ENCODE measurements around the gene CFLAR.

DNA sequence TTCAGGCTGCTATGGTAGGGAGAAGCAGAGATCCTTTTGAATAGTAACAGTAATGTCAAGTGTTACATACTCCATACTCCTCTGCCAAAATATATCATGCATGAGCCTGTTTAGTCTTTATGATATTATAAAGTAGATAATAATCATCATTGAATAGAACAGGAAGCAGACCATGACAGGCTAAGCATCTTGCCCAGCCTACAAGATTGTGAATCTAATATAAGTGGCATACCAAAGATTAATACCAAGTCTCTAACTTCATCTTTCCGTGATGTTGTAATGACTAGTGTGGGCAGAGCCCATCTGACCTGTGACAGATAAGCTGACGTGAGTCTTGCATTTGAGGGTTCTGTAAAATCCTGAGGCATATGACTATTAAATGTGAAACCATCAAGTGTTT lies 31.1 kb upstream of the CFLAR start:
- TF ChIP-seq CTCF (IDR thresholded peaks at IDR 0.05; ENCODE audit: low read depth, low read length, missing input control), result no peak
- no peak for TF ChIP-seq YY1 (IDR thresholded peaks at IDR 0.05)
- no peak for TF ChIP-seq REST (IDR thresholded peaks at IDR 0.05)
- TF ChIP-seq, protein P1, sequence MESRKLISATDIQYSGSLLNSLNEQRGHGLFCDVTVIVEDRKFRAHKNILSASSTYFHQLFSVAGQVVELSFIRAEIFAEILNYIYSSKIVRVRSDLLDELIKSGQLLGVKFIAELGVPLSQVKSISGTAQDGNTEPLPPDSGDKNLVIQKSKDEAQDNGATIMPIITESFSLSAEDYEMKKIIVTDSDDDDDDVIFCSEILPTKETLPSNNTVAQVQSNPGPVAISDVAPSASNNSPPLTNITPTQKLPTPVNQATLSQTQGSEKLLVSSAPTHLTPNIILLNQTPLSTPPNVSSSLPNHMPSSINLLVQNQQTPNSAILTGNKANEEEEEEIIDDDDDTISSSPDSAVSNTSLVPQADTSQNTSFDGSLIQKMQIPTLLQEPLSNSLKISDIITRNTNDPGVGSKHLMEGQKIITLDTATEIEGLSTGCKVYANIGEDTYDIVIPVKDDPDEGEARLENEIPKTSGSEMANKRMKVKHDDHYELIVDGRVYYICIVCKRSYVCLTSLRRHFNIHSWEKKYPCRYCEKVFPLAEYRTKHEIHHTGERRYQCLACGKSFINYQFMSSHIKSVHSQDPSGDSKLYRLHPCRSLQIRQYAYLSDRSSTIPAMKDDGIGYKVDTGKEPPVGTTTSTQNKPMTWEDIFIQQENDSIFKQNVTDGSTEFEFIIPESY (IDR thresholded peaks at IDR 0.05), result no peak
- TF ChIP-seq, protein P2, sequence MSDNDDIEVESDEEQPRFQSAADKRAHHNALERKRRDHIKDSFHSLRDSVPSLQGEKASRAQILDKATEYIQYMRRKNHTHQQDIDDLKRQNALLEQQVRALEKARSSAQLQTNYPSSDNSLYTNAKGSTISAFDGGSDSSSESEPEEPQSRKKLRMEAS (IDR thresholded peaks at IDR 0.05), result no peak
- TF ChIP-seq TAF1 (conservative IDR thresholded peaks at IDR 0.05), result no peak
- no peak for TF ChIP-seq RAD21 (IDR thresholded peaks at IDR 0.05)
- no peak for TF ChIP-seq FOXA1 (IDR thresholded peaks at IDR 0.05)
- TF ChIP-seq EGR1 (IDR thresholded peaks at IDR 0.05; ENCODE audit: low read depth in 2 of 2), result no peak
